NCI-H2107 (cell line): ENCODE results near the gene CISD1.
A peak's percentile ranks its signal among the peaks of the same experiment; 100 is the strongest.

Source experiments
- DNase-seq: peaks from one replicate; lab custom pipeline; 2025; lab: John Stamatoyannopoulos, UW

Gene CISD1

DNA sequence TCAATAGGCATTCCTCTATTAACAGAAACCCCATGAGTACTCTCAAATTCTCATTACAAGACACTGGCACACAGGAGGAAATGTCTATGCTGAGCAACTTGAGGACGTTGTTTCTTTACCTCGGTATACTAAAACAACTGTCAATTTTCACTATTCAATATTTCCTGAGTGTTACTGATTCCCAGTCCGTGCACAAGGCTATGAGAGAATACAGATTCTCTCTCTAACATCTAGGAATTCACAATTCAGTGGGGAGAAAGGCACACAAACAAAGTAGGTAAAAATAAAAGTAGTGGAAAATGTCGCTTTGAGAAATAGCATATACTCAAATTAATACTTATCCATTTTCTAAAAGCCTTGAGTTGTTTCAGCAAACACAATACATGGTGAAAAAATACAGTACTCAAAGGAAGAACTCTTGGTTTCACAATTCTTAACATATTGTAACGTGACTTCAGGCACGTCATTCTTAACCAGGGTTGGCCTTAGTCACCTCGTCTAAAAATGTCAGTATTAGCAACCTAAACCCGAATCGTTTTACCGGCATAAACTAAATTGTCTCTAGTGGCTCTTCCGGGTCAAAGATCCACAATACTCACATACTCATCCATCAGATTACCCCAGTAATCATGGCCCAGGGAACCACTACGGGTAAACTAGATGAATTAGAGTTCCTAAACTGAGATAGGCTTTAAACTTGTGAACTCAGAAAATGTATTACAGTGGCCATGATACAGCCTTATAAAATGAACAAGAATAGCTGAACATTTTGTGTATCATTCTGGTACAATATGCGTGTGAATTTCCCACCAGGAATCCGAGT, 2.7 kb upstream of the CISD1 start:
- no peak for DNase-seq

DNA sequence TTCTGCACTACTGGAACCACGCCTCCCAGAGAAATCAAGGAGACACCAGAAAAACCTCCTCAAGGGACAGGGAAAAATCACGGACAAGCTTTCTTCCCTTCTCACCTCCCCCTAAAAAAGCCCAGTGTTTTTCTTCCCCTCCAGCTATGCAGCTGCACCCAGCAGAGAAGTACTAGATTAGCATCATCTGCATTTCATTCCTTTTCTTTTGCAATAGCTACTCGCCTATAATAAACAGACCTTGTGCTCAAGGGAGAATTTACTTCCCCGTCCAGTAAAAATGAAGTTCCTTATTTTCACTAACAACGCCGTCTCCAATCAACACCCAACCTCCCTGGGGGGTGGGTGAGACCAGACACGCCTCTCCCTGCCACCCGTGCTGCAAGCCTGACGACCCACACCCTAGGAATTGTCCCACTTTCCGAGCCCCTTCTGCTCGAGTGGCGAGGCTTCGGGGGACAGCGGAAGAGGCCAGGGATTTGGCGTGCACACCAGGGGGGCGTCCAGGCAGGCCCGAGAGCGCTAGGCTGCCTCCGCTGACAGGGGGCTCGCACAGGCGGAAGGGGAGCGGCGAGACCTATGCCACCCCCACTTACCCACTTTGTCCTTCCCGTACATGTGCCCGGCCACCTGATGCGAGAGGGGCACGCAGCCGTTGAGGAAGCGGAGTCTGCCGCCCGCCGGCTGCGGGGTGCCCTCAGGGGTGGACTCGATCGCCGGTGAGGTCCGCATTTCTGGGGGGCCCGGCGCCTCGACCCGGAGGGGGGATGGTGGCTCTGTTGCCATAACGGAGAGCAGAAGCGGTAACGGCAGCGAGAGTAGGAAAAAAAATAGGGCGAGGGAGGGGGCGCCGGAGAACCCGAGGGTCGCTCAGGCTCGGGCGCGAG, 1.9 kb upstream of the CISD1 start:
- DNase-seq, result no peak

DNA sequence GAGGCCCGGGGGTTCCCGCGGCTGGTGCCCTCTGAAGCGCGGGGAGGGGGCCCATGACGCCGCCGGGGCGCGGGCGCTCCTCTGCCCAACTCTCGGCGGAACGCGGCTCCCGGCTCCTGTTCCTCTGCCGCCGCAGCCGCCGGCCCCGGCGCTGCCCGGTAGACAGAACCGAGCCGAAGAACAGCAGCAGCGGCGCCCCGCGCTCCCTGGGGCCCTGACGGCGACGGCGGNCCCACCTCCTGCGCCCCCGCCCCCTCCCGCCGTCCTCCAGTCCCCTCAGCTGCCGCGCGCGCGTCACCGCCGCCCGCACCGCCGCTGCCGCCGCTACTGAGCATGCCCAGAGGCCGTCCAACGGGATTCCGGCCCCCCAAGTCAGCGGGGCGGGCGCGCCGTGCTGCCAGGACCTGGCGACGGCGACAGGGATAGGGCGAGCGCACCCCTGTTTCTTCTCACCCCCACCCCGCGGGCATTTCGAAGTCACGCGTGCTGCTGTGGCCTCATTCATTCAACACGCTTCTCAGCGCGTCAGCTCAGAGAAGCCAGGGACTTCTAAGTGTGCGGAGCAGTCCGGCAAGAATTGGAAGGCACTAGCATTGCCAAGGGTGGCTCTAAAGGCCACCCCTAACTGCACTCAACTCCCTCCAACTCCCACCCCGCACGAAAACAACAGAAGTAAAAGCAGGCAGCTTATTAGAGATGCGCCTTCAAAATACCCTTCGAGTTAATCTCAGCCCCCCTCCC, 1.1 kb upstream of the CISD1 start, which contains the start of gene IPMK:
IPMK (minus strand) TSS at position 182 of the 741 bp plus-strand sequence. CDS start 283 bp downstream, outside the sequence.
- DNase-seq, result peak; percentile 66

DNA sequence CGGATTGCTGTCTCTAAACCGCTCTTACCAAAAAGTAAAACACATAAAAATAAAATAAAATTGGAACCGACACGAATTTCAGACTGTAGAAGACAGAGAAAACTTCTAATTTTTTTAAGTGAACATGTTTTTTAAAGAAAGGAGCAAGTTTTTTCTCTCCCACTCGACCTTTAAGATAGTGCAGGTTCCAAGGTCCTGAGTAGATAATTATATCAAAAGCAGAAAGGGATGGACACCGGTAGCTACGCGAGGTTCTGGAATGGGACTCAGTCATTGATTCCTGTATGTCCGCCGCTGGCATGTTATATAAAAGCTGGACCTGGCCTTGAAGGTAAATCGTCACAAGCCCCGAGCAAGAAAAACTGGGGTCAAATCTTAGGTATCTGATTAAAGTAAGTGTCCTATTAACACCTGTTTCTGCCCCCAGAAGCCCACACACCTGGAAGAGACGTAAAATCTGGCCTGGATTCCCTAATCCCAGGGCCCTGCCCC, 462 bp upstream of the CISD1 start:
- DNase-seq, result no peak

DNA sequence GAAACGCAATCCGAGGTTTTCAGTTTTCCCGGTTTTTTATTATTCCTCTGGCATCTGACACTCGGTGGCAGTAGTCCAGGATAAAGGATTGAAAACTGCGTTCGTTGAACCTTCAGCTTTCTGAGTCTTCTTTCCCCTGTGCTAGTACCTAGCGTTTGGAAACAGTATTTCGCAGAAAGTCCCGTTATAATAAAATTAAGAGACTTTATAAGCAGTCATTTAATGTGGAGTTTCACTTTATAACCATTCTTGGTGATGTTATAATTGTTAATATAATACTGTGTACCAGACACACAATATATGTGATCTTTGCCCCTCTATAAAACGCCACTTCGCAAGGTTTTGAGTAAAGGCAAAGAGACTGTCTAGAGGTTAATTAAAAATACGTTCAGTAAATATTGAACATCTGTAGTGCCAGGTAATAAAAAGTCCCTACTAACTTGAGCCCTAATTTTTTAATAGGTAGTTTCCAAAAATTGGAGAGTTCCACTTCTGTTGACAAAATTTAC, 874 bp downstream of the CISD1 start:
- no peak for DNase-seq

DNA sequence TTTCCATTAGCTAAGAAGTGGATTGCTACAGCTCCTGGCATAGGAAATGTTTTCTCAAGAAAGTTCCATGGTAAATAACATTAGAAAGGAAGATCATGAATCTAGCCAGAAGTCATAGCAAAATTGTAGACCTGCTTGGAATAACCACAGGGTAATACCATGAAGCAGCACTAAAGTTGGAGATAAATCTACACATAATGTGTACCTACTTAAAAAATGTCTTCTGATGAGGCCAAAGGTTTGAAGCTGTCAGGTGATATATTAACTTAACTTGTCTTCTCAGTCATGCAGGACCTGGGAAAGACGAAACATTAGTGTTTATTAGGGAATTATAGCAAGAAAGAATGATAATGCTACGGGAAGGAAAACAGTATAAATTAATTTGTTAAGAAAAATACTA, 6.3 kb downstream of the CISD1 start:
- DNase-seq, result no peak

DNA sequence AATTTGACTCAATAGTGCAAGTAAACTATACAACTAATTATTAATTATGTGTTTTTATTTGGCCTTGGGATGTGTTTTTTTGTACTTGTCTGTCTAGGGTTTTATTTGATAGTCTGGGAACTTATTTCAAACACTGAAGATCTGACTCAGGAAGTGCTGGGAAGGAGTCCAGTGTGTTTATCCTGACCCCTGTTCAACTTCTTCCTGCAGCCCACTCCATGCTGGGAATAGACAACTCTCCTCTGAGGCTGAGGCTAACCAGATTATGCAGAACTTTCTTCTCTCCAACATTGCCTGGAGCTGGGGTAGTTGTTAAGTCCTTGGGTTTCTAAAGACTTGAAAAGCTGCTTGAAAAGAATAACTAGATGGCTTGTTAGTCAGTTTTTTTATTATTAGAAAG, 6.9 kb downstream of the CISD1 start:
- no peak for DNase-seq

DNA sequence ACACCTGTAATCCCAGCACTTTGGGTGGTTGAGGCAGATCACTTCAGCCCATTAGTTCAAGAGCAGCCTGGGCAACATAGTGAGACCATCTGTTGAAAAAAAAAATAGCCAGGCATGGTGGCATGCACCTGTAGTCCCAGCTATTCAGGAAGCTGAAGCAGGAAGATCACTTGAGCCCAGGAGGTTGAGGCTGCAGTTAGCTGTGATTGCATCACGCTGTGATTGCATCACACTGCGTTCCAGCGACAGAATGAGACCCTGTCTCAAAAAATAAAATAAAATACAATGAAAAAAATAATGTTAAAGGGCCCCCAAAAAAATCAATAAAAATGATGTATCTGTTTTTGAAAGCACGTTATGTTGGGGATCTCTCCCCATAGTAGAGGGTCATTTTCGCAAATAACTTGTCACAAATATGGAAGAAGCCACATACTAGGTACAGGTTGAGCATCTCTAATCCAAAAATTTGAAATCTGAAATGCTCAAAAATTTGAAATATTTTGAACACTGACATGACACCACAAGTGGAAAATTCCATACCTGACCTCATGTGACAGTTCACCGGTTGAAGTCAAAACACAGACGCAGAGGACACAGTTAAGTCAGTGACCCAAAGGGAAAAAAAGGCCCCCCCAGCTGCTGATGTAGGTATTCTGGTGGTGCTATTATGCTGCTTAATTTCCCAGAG, 9.5 kb downstream of the CISD1 start:
- no peak for DNase-seq

DNA sequence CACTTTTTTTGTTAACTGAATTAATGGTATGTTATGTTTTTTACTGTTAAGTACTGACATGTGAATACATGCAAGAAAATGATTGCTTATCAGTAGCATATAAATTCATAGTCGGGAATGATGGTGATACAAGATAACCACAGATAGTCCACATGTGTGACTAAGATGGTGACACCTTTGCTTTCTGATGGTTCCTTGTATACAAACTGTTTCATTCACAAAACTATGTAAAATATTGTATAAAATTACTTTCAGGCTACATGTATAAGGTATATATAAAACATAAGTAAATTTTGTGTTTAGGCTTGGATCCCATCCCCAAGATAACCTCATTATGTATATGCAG, 10.0 kb downstream of the CISD1 start:
- DNase-seq, result no peak

DNA sequence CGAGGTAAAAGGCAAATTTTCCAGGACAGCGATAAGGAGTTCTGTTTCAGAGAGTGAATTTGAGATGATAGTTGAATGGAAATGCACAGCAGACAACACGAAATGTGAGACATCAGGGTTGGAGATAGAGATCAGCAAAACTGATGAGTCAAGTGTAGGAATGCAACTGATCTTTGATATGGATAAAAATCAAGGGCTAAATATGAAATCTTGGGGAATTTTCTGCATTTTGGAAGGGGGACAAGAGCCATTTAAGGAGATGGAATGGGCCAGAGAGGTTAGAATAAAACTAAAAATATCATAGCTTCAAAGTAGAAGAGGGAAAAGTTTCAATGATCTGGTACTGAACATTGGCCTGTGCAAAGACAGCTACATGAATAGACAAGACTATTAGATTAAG, 11.5 kb downstream of the CISD1 start:
- no peak for DNase-seq

DNA sequence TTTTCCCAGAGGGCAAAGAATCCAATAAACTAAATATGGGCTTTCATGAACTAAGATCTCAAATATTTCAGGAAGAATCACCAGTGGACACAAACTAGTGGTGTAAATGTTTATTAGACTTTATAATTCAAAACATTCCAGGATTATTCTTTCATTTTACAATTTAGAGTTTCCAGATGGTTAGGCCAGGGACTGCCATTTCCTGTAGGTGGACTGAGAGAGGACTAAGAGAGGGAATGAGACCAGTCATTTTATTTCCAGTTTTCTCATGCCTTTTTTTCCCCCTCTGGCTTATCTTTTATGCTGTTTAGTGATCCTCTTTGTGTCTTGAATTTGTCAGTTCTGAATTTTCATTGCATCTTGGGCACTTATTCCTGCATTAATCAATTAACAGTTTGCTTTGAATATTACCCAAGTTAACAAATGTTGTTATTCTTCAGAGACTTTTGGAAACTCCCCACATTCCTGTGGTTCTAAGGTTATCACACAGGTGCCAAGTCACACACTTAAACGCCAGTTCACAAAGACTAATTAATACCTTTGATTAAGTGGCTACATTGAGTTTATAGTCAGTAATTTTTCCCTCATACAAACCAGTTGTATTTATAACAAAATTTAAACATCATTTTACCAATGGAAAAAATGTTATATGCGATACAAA, 12.3 kb downstream of the CISD1 start:
- DNase-seq, result no peak

DNA sequence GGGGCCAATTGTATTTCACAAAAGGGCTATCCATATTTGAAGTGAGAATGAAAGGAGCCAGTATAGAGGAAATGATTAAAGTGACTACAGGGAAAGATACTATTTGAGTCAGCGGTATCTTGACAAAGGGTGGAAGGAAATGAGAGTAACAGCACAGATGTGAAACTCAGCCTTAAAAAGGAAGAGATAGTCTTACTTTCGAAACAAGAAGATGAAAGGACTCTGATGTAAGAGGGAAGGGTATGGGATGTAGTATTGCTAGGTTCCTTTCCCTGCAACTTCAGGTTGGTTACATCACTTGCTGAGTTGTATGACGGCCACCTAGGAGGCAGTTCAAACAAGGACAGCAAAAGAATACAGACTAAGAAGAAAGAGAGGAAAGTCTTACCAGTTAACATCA, 13.7 kb downstream of the CISD1 start:
- no peak for DNase-seq

DNA sequence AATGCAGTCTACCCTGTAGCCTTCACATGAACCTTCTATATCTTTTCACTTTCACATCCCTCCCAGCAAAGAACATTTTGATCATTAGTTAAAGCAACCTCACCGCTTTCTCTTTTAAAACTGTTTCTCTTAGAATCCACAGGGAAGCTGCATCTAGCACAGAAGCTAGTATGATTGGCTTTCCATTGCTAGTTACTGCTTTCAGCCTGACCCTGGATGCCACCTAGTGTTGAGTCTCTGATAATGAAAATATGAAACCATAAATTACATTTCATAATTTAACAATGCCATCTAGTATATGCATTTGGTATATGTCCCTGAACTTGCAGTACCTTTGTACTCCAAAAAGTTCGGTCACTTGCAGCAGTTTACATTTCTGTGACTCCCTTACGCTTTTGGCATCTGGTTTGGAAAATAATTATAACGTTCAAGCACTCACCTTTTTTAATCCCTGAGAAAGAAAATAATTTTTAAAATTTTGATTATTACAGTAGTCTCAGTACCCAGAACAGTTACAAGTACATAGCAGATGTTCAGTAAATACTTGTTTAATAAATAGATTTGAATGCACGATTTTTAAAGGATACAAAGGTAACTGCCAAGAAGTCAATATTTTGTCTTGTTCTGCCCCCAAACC, 22.7 kb downstream of the CISD1 start:
- no peak for DNase-seq

DNA sequence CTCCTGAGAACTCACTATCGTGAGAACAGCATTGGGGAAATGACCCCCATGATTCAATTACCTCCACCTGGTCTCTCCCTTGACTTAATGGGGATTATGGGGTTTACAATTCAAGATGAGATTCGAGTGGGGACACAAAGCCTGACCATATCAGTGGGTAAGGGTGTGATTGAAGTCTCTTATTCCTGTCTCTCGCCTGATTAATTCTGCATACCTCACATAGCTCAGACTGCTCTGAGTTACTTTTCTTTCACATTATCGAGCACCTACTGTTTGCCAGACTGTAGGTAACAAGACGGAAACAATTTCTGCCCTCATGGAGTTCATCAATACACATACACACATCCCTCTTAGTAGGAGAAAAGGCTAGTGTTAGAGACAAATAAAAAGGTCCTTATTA, 25.0 kb downstream of the CISD1 start:
- DNase-seq, result no peak

DNA sequence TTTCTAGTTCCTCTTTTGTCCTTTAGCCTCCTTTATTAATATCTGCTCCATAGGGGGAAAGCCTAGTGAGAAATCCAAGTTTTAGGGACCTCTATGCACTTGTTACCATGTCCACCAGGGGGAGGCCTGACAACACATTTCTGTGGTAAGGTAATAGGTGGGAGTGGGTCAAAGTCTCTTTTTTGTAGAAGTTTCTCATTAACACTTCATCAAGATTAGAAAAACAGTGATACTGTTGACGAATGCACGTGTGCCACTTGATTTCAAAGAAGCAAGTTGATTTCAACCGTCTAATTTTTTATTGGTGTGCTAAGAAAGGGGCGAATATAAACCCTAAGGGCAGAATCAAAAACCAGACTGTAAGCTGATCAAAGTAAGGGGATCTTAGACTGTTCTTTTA, 30.6 kb downstream of the CISD1 start:
- no peak for DNase-seq

DNA sequence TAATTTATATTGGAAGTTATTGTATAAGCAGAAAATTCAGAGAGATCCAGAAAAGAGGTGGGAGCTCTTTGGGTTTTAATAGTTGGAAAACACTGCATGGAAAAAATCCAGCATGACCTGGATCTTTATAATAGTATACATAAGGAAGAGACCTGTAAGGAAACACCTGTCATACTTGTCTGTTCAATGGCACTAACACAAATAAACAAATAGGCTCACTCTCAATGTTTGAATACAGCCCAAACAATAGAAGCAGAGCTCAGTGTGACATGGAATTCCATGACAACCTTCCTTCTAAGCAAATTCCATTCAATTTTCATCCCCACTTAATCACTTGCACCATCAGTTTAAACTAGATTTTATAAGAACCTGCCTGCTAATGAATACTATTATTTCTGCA, 31.7 kb downstream of the CISD1 start:
- no peak for DNase-seq

DNA sequence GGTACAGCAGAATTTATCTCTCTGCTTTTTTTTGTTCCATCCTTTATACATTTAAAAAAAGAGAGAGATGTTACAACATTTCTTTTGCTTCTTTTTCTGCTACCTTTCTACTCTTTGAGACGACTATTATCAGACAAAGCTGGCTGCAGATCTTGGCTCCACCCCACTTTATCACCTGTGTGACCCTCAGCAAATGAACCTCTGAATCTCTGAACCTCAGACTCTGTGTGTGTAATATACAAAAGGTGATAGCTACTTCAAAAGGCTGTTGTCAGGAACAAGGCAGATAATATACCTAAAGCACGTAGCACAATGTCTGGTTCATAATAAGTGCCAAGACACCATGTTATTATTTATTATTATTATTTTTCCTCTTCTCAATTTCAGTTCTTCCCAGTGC, 33.3 kb downstream of the CISD1 start:
- DNase-seq, result no peak

DNA sequence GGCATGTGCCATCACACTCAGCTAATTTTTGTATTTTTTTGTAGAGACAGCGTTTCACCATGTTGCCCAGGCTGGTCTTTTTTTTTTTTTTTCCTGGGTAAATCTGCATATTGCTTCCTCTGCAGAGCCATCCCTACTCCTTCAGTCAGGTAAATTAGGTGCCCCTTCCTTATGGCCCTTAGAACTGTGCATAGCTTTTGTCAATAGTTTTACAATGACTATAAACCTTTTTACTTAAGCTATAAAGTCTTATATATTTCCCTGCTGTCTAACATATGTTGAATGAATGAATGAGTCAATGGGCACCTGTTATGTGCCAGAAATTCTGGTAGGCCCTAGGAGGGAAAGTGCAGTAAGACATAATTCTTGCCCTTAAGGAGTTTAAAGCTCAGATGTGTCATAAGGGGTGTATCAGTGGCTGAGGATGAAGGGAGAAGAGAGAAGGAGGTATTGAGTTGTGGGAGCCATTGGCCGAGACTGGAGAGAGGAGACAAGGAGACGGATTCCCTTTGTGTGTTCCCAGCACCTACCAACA, 35.2 kb downstream of the CISD1 start:
- no peak for DNase-seq

DNA sequence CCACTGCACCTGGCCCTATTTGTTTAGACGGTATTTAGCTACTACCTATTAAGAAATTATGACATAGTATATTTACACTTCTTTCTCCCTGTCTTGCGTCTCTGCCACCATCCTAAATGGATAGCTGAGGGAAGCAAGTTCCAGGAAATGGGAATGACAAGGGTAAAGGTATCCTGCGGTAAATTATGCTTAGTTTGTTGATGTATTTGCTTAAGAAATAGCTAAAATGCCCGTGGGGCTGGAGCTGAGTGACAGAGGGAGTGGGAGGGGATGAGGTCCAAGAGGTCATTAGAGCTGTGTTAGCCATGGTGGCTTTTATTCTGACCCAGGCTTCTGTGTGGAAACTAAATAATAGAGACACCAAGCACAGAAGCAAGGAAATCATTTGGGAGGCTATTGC, 36.9 kb downstream of the CISD1 start:
- DNase-seq, result no peak

DNA sequence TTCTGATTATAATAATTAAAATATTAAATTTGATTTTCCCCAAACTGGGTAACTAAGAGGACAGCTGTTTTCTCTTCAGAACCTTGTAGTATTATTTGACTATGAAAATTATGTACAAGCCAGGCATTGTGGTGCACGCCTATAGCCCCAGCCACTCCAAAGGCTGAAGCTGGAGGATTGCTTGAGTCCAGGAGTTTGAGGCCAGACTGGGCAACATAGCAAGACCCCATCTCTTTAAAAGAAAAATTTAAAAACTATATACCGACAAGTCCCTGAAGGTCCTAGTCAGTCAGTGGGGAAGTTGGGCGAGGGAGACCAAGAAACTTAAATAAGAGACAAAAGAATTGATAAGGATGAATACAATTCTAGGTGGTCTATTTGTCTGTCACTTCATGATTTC, 38.7 kb downstream of the CISD1 start:
- DNase-seq, result no peak
